Hepatocyte (in vitro differentiated cells): Measurements from ENCODE around the gene CCDC63.

Experiments
- CTCF ChIP-seq: fragments of 200-600 bp; sonication (generic); IDR thresholded peaks from 2 replicates; pipeline ENCODE4 v1.5.1; 2016; ENCODE audit warnings: antibody characterized with exemption, mild to moderate bottlenecking; ENCODE audit not compliant: poor library complexity
- EZH2 ChIP-seq: fragments of 200-600 bp; sonication (generic); IDR thresholded peaks from 2 replicates; pipeline ENCODE4 v1.6.1; 2016; ENCODE audit warnings: antibody characterized with exemption, mild to moderate bottlenecking, borderline replicate concordance
- EZH2phosphoT487 ChIP-seq: fragments of 200-600 bp; sonication (generic); IDR thresholded peaks from one replicate; pipeline ENCODE4 v1.6.1; 2018; ENCODE audit warnings: antibody characterized with exemption, mild to moderate bottlenecking, low read depth, moderate library complexity; ENCODE audit not compliant: unreplicated experiment, severe bottlenecking

- TF ChIP-seq CTCF (no peak), EZH2phosphoT487 (no peak), EZH2 (no peak)
These were observed 4.0 kb downstream of the CCDC63 start for GRCh38 chr12:110850762-110851161.
